SK-N-SH (cell line): ENCODE data around the gene ZNF132.

ENCODE experiments used
- CTCF ChIP-seq: fragments of 200-600 bp; sonication (generic); IDR thresholded peaks from 2 replicates; pipeline ENCODE4 v1.6.1; 2017; ENCODE audit warnings: antibody characterized with exemption, mild to moderate bottlenecking, moderate library complexity
- EP300 ChIP-seq, 2 experiments: IDR thresholded peaks; 2 replicates each; pipeline versions ENCODE4 v1.4.0 to v1.6.1; 2012; ENCODE audit warnings: borderline replicate concordance in 1 of 2, low read depth in 1 of 2, low read length in 1 of 2
- EZH2phosphoT487 ChIP-seq: fragments of 200-600 bp; sonication (generic); IDR thresholded peaks from 2 replicates; pipeline ENCODE4 v1.6.1; 2017; ENCODE audit warnings: low read depth, mixed run types, mild to moderate bottlenecking, antibody characterized with exemption, moderate library complexity, borderline replicate concordance
- FOSL2 ChIP-seq: IDR thresholded peaks from 2 replicates; pipeline ENCODE4 v1.4.0; 2012; ENCODE audit warnings: low read depth, mild to moderate bottlenecking, moderate library complexity, borderline replicate concordance
- GABPA ChIP-seq: IDR thresholded peaks from 2 replicates; pipeline ENCODE4 v1.4.0; 2012; ENCODE audit warnings: low read depth, mild to moderate bottlenecking
- MAX ChIP-seq: IDR thresholded peaks from 2 replicates; pipeline ENCODE4 v1.4.0; 2012; ENCODE audit warnings: low read depth
- NFIC ChIP-seq: IDR thresholded peaks from 2 replicates; pipeline ENCODE4 v1.4.0; 2012; ENCODE audit warnings: borderline replicate concordance
- POLR2AphosphoS5 ChIP-seq: IDR thresholded peaks from 2 replicates; pipeline ENCODE4 v1.6.1; 2012; ENCODE audit warnings: low read depth, low read length
- RAD21 ChIP-seq: IDR thresholded peaks from 2 replicates; pipeline ENCODE4 v1.6.1; 2012; ENCODE audit warnings: mild to moderate bottlenecking, low read length
- RCOR1 ChIP-seq: fragments of 150-350 bp; IDR thresholded peaks from 2 replicates; pipeline ENCODE4 v1.6.1; 2017; ENCODE audit warnings: antibody characterized with exemption, low read length
- USF2 ChIP-seq: fragments of 150-350 bp; IDR thresholded peaks from 2 replicates; pipeline ENCODE4 v1.6.1; 2017; ENCODE audit warnings: antibody characterized with exemption, low read length, low read depth, borderline replicate concordance
- YY1 ChIP-seq: IDR thresholded peaks from 2 replicates; pipeline ENCODE4 v1.4.0; 2012; ENCODE audit warnings: low read depth, mild to moderate bottlenecking
- ZBTB33 ChIP-seq: IDR thresholded peaks from 2 replicates; pipeline ENCODE4 v1.4.0; 2012; ENCODE audit warnings: low read depth, borderline replicate concordance

GRCh38 chr19:58460039-58460438, 20.1 kb upstream of the ZNF132 start:
- TF ChIP-seq CTCF = no peak
- TF ChIP-seq FOSL2 = no peak
- TF ChIP-seq POLR2AphosphoS5 = no peak
- TF ChIP-seq ZBTB33 = no peak
- TF ChIP-seq YY1 = no peak
- TF ChIP-seq GABPA = no peak
- no peak for TF ChIP-seq EZH2phosphoT487
- TF ChIP-seq RCOR1 = no peak
- TF ChIP-seq RAD21 = no peak
- TF ChIP-seq MAX = no peak
- TF ChIP-seq USF2 = no peak
- no peak for TF ChIP-seq EP300 (IDR thresholded peaks at IDR 0.05; ENCODE audit: borderline replicate concordance in 1 of 2, low read depth in 1 of 2, low read length in 1 of 2)
- TF ChIP-seq NFIC = no peak
